HAP-1 (cell line): ENCODE measurements around the gene BDH1.
"Not testable (repeated sequence)": the region's sequence is repeated elsewhere in the genome, so short reads cannot be mapped to it uniquely, and the experiment has no call there.

ENCODE experiments used
- DNase-seq, 2 experiments: peaks; one replicate each; pipeline ENCODE4 v3.0.0-alpha.2; 2016 to 2020; ENCODE audit warnings: low spot score in 2 of 2
- H3K27me3 ChIP-seq: fragments of 250-450 bp; sonication (Bioruptor Pico); 2 replicates; pipeline ENCODE4 v1.5.1; 2020; ENCODE audit warnings: low read depth, mild to moderate bottlenecking, moderate library complexity
- H3K36me3 ChIP-seq: fragments of 250-450 bp; sonication (Bioruptor Pico); replicated peaks from 2 replicates; pipeline ENCODE4 v1.5.1; 2020; ENCODE audit warnings: mild to moderate bottlenecking
- H3K4me1 ChIP-seq: fragments of 250-450 bp; sonication (Bioruptor Pico); 2 replicates; pipeline ENCODE4 v1.5.1; 2020; ENCODE audit warnings: mild to moderate bottlenecking
- H3K4me3 ChIP-seq: fragments of 250-450 bp; sonication (Bioruptor Pico); 2 replicates; pipeline ENCODE4 v1.5.1; 2020; ENCODE audit warnings: mild to moderate bottlenecking, moderate library complexity
- H3K9me3 ChIP-seq: fragments of 250-450 bp; sonication (Bioruptor Pico); 2 replicates; pipeline ENCODE4 v1.5.1; 2020; ENCODE audit warnings: mild to moderate bottlenecking, moderate library complexity
- in situ Hi-C: fragments of 300-500 bp; cut with MboI; formaldehyde crosslinking; loops from 3 replicates; pipeline ENCODE4 v1.14.3; 2020; ENCODE audit warnings: low sequenced_read_pairs, inconsistent platforms, mixed read lengths

The BDH1 gene

GRCh38 chr3:197590313-197590962, 34.7 kb upstream of the BDH1 start:
- DNase-seq, result no peak
- Histone ChIP-seq H3K27me3 (no peaks in the 10 kb centered on the region), H3K36me3 (no peaks in the 10 kb centered on the region), H3K4me1 (no peaks in the 10 kb centered on the region; the same call in 1 of the 2 replicates), H3K4me3 (no peak overlapping the region), H3K9me3 (no peaks in the 10 kb centered on the region)
- in situ Hi-C loops, result no loop called here

- in situ Hi-C loops, result no loop called here
- no peak for DNase-seq
- no peaks in the 10 kb centered on the region; the same call in 1 of the 2 replicates for H3K4me1 ChIP-seq
- no peak overlapping the region for H3K4me3 ChIP-seq
- H3K36me3 ChIP-seq, result no peaks in the 10 kb centered on the region
- H3K9me3 ChIP-seq, result no peaks in the 10 kb centered on the region
- H3K27me3 ChIP-seq, result no peaks in the 10 kb centered on the region
Measured at GRCh38 chr3:197589545-197589944, 33.8 kb upstream of the BDH1 start.

GRCh38 chr3:197586768-197587167, 31.0 kb upstream of the BDH1 start:
- H3K36me3 ChIP-seq, in situ Hi-C loops, H3K4me1 ChIP-seq, H3K4me3 ChIP-seq, H3K27me3 ChIP-seq, H3K9me3 ChIP-seq, DNase-seq: not testable (repeated sequence)

- Histone ChIP-seq H3K4me3 (no peak overlapping the region), H3K9me3 (no peaks in the 10 kb centered on the region), H3K4me1 (no peaks in the 10 kb centered on the region), H3K36me3 (no peaks in the 10 kb centered on the region), H3K27me3 (no peaks in the 10 kb centered on the region)
- DNase-seq, result no peak
- in situ Hi-C loops, result no loop called here
Measured at GRCh38 chr3:197586181-197586580, 30.4 kb upstream of the BDH1 start.

- in situ Hi-C loops, result no loop called here
Measured at GRCh38 chr3:197584733-197585132, 29.0 kb upstream of the BDH1 start.

GRCh38 chr3:197583371-197583770, 27.6 kb upstream of the BDH1 start:
- no peaks in the 10 kb centered on the region for H3K36me3 ChIP-seq
- H3K27me3 ChIP-seq, result no peaks in the 10 kb centered on the region
- no peak for DNase-seq
- H3K4me1 ChIP-seq, result peaks cover 14% of the 10 kb centered on the region
- no peaks in the 10 kb centered on the region for H3K9me3 ChIP-seq
- H3K4me3 ChIP-seq, result no peak overlapping the region
- in situ Hi-C loops, result no loop called here

More at GRCh38 chr3:197584733-197585132, 29.0 kb upstream of the BDH1 start:
- H3K4me1 ChIP-seq, result peaks cover 9% of the 10 kb centered on the region
- DNase-seq, result no peak
- no peaks in the 10 kb centered on the region for H3K36me3 ChIP-seq
- no peaks in the 10 kb centered on the region for H3K27me3 ChIP-seq
- no peak overlapping the region for H3K4me3 ChIP-seq
- no peaks in the 10 kb centered on the region for H3K9me3 ChIP-seq

- peaks cover 14% of the 10 kb centered on the region for H3K4me1 ChIP-seq
- H3K36me3 ChIP-seq, result no peaks in the 10 kb centered on the region
- in situ Hi-C loops, result no loop called here
- H3K27me3 ChIP-seq, result no peaks in the 10 kb centered on the region
- no peaks in the 10 kb centered on the region for H3K9me3 ChIP-seq
- H3K4me3 ChIP-seq, result no peak overlapping the region
- DNase-seq, result peak; percentile 68 to 80
Measured at GRCh38 chr3:197580253-197580691, 24.5 kb upstream of the BDH1 start.

GRCh38 chr3:197578376-197578775, 22.6 kb upstream of the BDH1 start:
- no peaks in the 10 kb centered on the region for H3K36me3 ChIP-seq
- peaks cover 14% of the 10 kb centered on the region for H3K4me1 ChIP-seq
- H3K27me3 ChIP-seq, result no peaks in the 10 kb centered on the region
- in situ Hi-C loops, result no loop called here
- H3K4me3 ChIP-seq, result no peak overlapping the region
- H3K9me3 ChIP-seq, result no peaks in the 10 kb centered on the region
- no peak for DNase-seq

- no peaks in the 10 kb centered on the region for H3K36me3 ChIP-seq
- in situ Hi-C loops, result no loop called here
- no peaks in the 10 kb centered on the region for H3K27me3 ChIP-seq
- no peak for DNase-seq
- H3K9me3 ChIP-seq, result no peaks in the 10 kb centered on the region
- H3K4me3 ChIP-seq, result no peak overlapping the region
- peaks cover 14% of the 10 kb centered on the region for H3K4me1 ChIP-seq
Measured at GRCh38 chr3:197577366-197578074, 21.8 kb upstream of the BDH1 start.

- DNase-seq, result no peak
- no peak overlapping the region for H3K4me3 ChIP-seq
- no peaks in the 10 kb centered on the region for H3K36me3 ChIP-seq
- no peaks in the 10 kb centered on the region for H3K27me3 ChIP-seq
- in situ Hi-C loops, result no loop called here
- H3K4me1 ChIP-seq, result peaks cover 14% of the 10 kb centered on the region
- no peaks in the 10 kb centered on the region for H3K9me3 ChIP-seq
Measured at GRCh38 chr3:197576838-197577237, 21.1 kb upstream of the BDH1 start.

- Histone ChIP-seq H3K4me3 (no peak overlapping the region), H3K27me3 (no peaks in the 10 kb centered on the region), H3K4me1 (peaks cover 11% of the 10 kb centered on the region), H3K36me3 (no peaks in the 10 kb centered on the region), H3K9me3 (peaks cover 1% of the 10 kb centered on the region)
- in situ Hi-C loops, result no loop called here
- no peak for DNase-seq
Measured at GRCh38 chr3:197575362-197575761, 19.6 kb upstream of the BDH1 start.

- H3K4me1 ChIP-seq, H3K4me3 ChIP-seq, DNase-seq, H3K27me3 ChIP-seq, H3K36me3 ChIP-seq, H3K9me3 ChIP-seq, in situ Hi-C loops: not testable (repeated sequence)
Measured at GRCh38 chr3:197574396-197574991, 18.7 kb upstream of the BDH1 start.

GRCh38 chr3:197573048-197573767, 17.4 kb upstream of the BDH1 start:
- H3K4me1 ChIP-seq, result no peaks in the 10 kb centered on the region
- H3K27me3 ChIP-seq, result no peaks in the 10 kb centered on the region
- H3K4me3 ChIP-seq, result no peak overlapping the region
- peaks cover 6% of the 10 kb centered on the region for H3K9me3 ChIP-seq
- in situ Hi-C loops, result no loop called here
- DNase-seq, result no peak
- no peaks in the 10 kb centered on the region for H3K36me3 ChIP-seq

GRCh38 chr3:197571880-197572172, 16.1 kb upstream of the BDH1 start:
- DNase-seq, H3K27me3 ChIP-seq, H3K36me3 ChIP-seq, H3K4me3 ChIP-seq, H3K9me3 ChIP-seq, H3K4me1 ChIP-seq, in situ Hi-C loops: not testable (repeated sequence)
